ENCODE data around the gene GCNT3.

DNA sequence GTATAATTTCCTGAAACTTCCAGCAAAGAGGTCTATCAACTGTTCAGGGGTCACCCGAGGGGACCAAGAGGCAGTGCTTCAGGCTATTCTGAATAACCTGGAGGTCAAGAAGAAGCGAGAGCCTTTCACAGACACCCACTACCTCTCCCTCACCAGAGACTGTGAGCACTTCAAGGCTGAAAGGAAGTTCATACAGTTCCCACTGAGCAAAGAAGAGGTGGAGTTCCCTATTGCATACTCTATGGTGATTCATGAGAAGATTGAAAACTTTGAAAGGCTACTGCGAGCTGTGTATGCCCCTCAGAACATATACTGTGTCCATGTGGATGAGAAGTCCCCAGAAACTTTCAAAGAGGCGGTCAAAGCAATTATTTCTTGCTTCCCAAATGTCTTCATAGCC, 6.8 kb downstream of the GCNT3 start:
- TF ChIP-seq, protein P1, sequence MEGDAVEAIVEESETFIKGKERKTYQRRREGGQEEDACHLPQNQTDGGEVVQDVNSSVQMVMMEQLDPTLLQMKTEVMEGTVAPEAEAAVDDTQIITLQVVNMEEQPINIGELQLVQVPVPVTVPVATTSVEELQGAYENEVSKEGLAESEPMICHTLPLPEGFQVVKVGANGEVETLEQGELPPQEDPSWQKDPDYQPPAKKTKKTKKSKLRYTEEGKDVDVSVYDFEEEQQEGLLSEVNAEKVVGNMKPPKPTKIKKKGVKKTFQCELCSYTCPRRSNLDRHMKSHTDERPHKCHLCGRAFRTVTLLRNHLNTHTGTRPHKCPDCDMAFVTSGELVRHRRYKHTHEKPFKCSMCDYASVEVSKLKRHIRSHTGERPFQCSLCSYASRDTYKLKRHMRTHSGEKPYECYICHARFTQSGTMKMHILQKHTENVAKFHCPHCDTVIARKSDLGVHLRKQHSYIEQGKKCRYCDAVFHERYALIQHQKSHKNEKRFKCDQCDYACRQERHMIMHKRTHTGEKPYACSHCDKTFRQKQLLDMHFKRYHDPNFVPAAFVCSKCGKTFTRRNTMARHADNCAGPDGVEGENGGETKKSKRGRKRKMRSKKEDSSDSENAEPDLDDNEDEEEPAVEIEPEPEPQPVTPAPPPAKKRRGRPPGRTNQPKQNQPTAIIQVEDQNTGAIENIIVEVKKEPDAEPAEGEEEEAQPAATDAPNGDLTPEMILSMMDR (IDR thresholded peaks at IDR 0.05) = no peak
- TF ChIP-seq POLR2A (IDR thresholded peaks at IDR 0.05) = no peak
